H9 (cell line): ENCODE measurements around the gene CBX8. TPM values are rescaled to one million over a fixed set of nuclear protein-coding genes. Genes with fewer than 3 reads are reported as not detected.

Experiments used
- DNase-seq: peaks from one replicate; pipeline ENCODE4 v3.0.0-alpha.2; 2017
- H2AFZ ChIP-seq: one replicate; pipeline ENCODE4 v1.6.1; 2013; ENCODE audit warnings: mild to moderate bottlenecking, low read length, control low read depth, moderate library complexity
- H2AK5ac ChIP-seq: 2 replicates; pipeline ENCODE4 v1.6.1; 2013; ENCODE audit warnings: low read length, control low read depth, mixed read lengths; ENCODE audit not compliant: insufficient read length
- H2BK120ac ChIP-seq: one replicate; pipeline ENCODE4 v1.6.1; 2013; ENCODE audit warnings: low read depth, mild to moderate bottlenecking, low read length, control low read depth, inconsistent platforms; ENCODE audit not compliant: poor library complexity, severe bottlenecking
- H2BK12ac ChIP-seq: 2 replicates; pipeline ENCODE4 v1.6.1; 2013; ENCODE audit warnings: low read length, control low read depth, mixed read lengths, low read depth; ENCODE audit not compliant: insufficient read length
- H2BK15ac ChIP-seq: 2 replicates; pipeline ENCODE4 v1.6.1; 2013; ENCODE audit warnings: low read depth, low read length, control low read depth
- H2BK20ac ChIP-seq: one replicate; pipeline ENCODE4 v1.6.1; 2013; ENCODE audit warnings: low read depth, mild to moderate bottlenecking, low read length, control low read depth, inconsistent platforms; ENCODE audit not compliant: poor library complexity, severe bottlenecking
- H2BK5ac ChIP-seq: 2 replicates; pipeline ENCODE4 v1.6.1; 2013; ENCODE audit warnings: low read length, control low read depth, mixed read lengths; ENCODE audit not compliant: insufficient read length
- H3K14ac ChIP-seq: 2 replicates; pipeline ENCODE4 v1.6.1; 2013; ENCODE audit warnings: low read length, control low read depth; ENCODE audit not compliant: insufficient read depth
- H3K18ac ChIP-seq: 2 replicates; pipeline ENCODE4 v1.6.1; 2013; ENCODE audit warnings: low read depth, mild to moderate bottlenecking, mixed read lengths, low read length, control low read depth; ENCODE audit not compliant: insufficient read length
- H3K23ac ChIP-seq: 2 replicates; pipeline ENCODE4 v1.6.1; 2013; ENCODE audit warnings: low read length, control low read depth, mixed read lengths, low read depth; ENCODE audit not compliant: insufficient read length
- H3K23me2 ChIP-seq: 2 replicates; pipeline ENCODE4 v1.6.1; 2013; ENCODE audit warnings: low read depth, mild to moderate bottlenecking, mixed read lengths, low read length, control low read depth; ENCODE audit not compliant: insufficient read length, poor library complexity, severe bottlenecking
- H3K27ac ChIP-seq: 2 replicates; pipeline ENCODE4 v1.5.1; 2013; ENCODE audit warnings: low read length, control low read depth, mixed read lengths, low read depth; ENCODE audit not compliant: insufficient read length
- H3K27me3 ChIP-seq: 2 replicates; pipeline ENCODE4 v1.6.1; 2013; ENCODE audit warnings: low read length, control low read depth, inconsistent platforms; ENCODE audit not compliant: insufficient read depth
- H3K4ac ChIP-seq: 2 replicates; pipeline ENCODE4 v1.6.1; 2013; ENCODE audit warnings: low read depth, mild to moderate bottlenecking, control low read depth, inconsistent platforms, low read length, moderate library complexity
- H3K4me1 ChIP-seq: 2 replicates; pipeline ENCODE4 v1.6.1; 2013; ENCODE audit warnings: low read length, control low read depth, inconsistent platforms; ENCODE audit not compliant: insufficient read depth
- H3K4me2 ChIP-seq: 2 replicates; pipeline ENCODE4 v1.6.1; 2013; ENCODE audit warnings: low read length, control low read depth, mixed read lengths; ENCODE audit not compliant: insufficient read length, insufficient read depth
- H3K56ac ChIP-seq: 2 replicates; pipeline ENCODE4 v1.6.1; 2013; ENCODE audit warnings: low read depth, mild to moderate bottlenecking, mixed read lengths, low read length, control low read depth; ENCODE audit not compliant: insufficient read length
- H3K79me1 ChIP-seq: 2 replicates; pipeline ENCODE4 v1.6.1; 2013; ENCODE audit warnings: low read depth, mild to moderate bottlenecking, moderate library complexity, low read length, control low read depth, inconsistent platforms; ENCODE audit not compliant: insufficient read depth, poor library complexity, severe bottlenecking
- H3K79me2 ChIP-seq: 2 replicates; pipeline ENCODE4 v1.6.1; 2013; ENCODE audit warnings: low read length, control low read depth, inconsistent platforms; ENCODE audit not compliant: insufficient read depth
- H3K9ac ChIP-seq: 2 replicates; pipeline ENCODE4 v1.6.1; 2013; ENCODE audit warnings: low read length, control low read depth, mixed read lengths; ENCODE audit not compliant: insufficient read length; ENCODE audit errors: extremely low read depth
- H3K9me3 ChIP-seq: one replicate; pipeline ENCODE4 v1.6.1; 2013; ENCODE audit warnings: low read depth, low read length, inconsistent platforms; ENCODE audit not compliant: control insufficient read depth
- H3T11ph ChIP-seq: one replicate; pipeline ENCODE4 v1.6.1; 2013; ENCODE audit warnings: mild to moderate bottlenecking, low read length, control low read depth, inconsistent platforms
- H4K20me1 ChIP-seq: one replicate; pipeline ENCODE4 v1.6.1; 2013; ENCODE audit not compliant: control insufficient read depth, insufficient read length, insufficient read depth
- H4K5ac ChIP-seq: 2 replicates; pipeline ENCODE4 v1.6.1; 2013; ENCODE audit warnings: low read depth, mild to moderate bottlenecking, mixed read lengths, low read length, control low read depth; ENCODE audit not compliant: insufficient read length
- H4K8ac ChIP-seq: replicated peaks from 2 replicates; pipeline ENCODE4 v1.6.1; 2013; ENCODE audit warnings: low read length, control low read depth, mixed read lengths, low read depth; ENCODE audit not compliant: insufficient read length
- H4K91ac ChIP-seq: 2 replicates; pipeline ENCODE4 v1.6.1; 2013; ENCODE audit warnings: low read depth, mild to moderate bottlenecking, moderate library complexity, mixed read lengths, low read length, control low read depth; ENCODE audit not compliant: insufficient read length
- H3K27ac Mint-ChIP-seq, 3 experiments: 2 replicates in 2 of 3; 3 replicates in 1 of 3; pipeline ENCODE4 v1.8.0; 2020 to 2021; ENCODE audit warnings: mixed read lengths in 3 of 3, mild to moderate bottlenecking in 1 of 3, moderate library complexity in 1 of 3
- H3K27me3 Mint-ChIP-seq: 2 replicates; pipeline ENCODE4 v1.8.0; 2021; ENCODE audit warnings: low read depth, mild to moderate bottlenecking, moderate library complexity, mixed read lengths
- H3K36me3 Mint-ChIP-seq, 3 experiments: 2 replicates in 2 of 3; 3 replicates in 1 of 3; pipeline ENCODE4 v1.8.0; 2020 to 2021; ENCODE audit warnings: low read depth in 3 of 3, mixed read lengths in 3 of 3; ENCODE audit not compliant: insufficient read depth in 1 of 3
- H3K4me1 Mint-ChIP-seq, 2 experiments: 2 replicates each; pipeline ENCODE4 v1.8.0; 2020; ENCODE audit warnings: mixed read lengths in 2 of 2
- H3K4me3 Mint-ChIP-seq, 2 experiments: 2 replicates in 1 of 2; 3 replicates in 1 of 2; pipeline ENCODE4 v1.8.0; 2020 to 2021; ENCODE audit warnings: mild to moderate bottlenecking in 2 of 2, mixed read lengths in 2 of 2, moderate library complexity in 1 of 2
- H3K9me3 Mint-ChIP-seq, 2 experiments: 2 replicates in 1 of 2; 3 replicates in 1 of 2; pipeline ENCODE4 v1.8.0; 2020; ENCODE audit warnings: mild to moderate bottlenecking in 2 of 2, mixed read lengths in 2 of 2, moderate library complexity in 1 of 2
- CTCF ChIP-seq: fragments of 200-600 bp; sonication (generic); conservative IDR thresholded peaks from 3 replicates; pipeline ENCODE4 v1.8.0; 2021; ENCODE audit warnings: antibody characterized with exemption, mild to moderate bottlenecking
- WGBS: extraction: QIAGEN DNeasy Blood & Tissue Kit; methylation state at CpG from one replicate; pipeline ENCODE4 v1.1.7; 2013; ENCODE audit warnings: missing lambda C conversion rate, low lambda C conversion rate, mixed read lengths; ENCODE audit not compliant: insufficient read length; ENCODE audit errors: extremely low coverage; 5-methylcytosine and 5-hydroxymethylcytosine counted together
- total RNA-seq: library from RNA; stranded (reverse); gene quantifications from 2 replicates; pipeline ENCODE4 v1.2.1, GENCODE V29; 2021

CBX8 gene
- total RNA-seq, 1 experiment from 2014 or later = 1.2 TPM

- no peak overlapping the region for H3K27ac ChIP-seq
- H4K5ac ChIP-seq = no peak overlapping the region
- H2BK120ac ChIP-seq = no peak overlapping the region
- H2BK15ac ChIP-seq = no peak overlapping the region
- peaks cover 2% of the 10 kb centered on the region; the same call in 1 of the 2 replicates for H3K4me1 ChIP-seq
- H3K4ac ChIP-seq = no peak overlapping the region
- Mint-ChIP-seq H3K27me3 (peaks cover 66% of the 10 kb centered on the region), H3K27ac (no peak overlapping the region), H3K4me1 (peaks cover 5 to 8% of the 10 kb centered on the region in 2 experiments), H3K9me3 (no peaks in the 10 kb centered on the region), H3K36me3 (no peaks in the 10 kb centered on the region), H3K4me3 (no peak overlapping the region)
- no peaks in the 10 kb centered on the region for H3K79me2 ChIP-seq
- no peak for TF ChIP-seq CTCF
- H4K91ac ChIP-seq = no peak overlapping the region
- H4K8ac ChIP-seq = no peak overlapping the region
- no peaks in the 10 kb centered on the region for H3K79me1 ChIP-seq
- H3K23me2 ChIP-seq = peaks cover 11% of the 10 kb centered on the region
- no peak overlapping the region for H2AFZ ChIP-seq
- peaks cover 10% of the 10 kb centered on the region for H3K27me3 ChIP-seq
- H3K14ac ChIP-seq = no peak overlapping the region
- no peak for DNase-seq
- H2BK5ac ChIP-seq = no peak overlapping the region
- no peak overlapping the region for H3K56ac ChIP-seq
- no peak overlapping the region for H3T11ph ChIP-seq
- no peak overlapping the region for H3K4me2 ChIP-seq
- no peak overlapping the region for H2BK20ac ChIP-seq
- no peak overlapping the region for H3K23ac ChIP-seq
- no peak overlapping the region for H2AK5ac ChIP-seq
- no peaks in the 10 kb centered on the region for H3K9me3 ChIP-seq
- H3K18ac ChIP-seq = no peak overlapping the region
- WGBS = no CpG with 5 or more reads among the region's 13 CpGs
- H4K20me1 ChIP-seq = peaks cover 5% of the 10 kb centered on the region
- H3K9ac ChIP-seq = no peak overlapping the region
- no peak overlapping the region for H2BK12ac ChIP-seq
These were observed 44.7 kb downstream of the CBX8 start for GRCh38 chr17:79752175-79752574.
